Neural cell (in vitro differentiated cells): Measurements from ENCODE around the gene CTSH.

ENCODE experiments used
- EP300 ChIP-seq: fragments of 450-650 bp; conservative IDR thresholded peaks from 2 replicates; pipeline ENCODE4 v1.6.1; 2014; ENCODE audit warnings: antibody characterized with exemption, mild to moderate bottlenecking, moderate library complexity; ENCODE audit not compliant: poor library complexity, severe bottlenecking
- EZH2 ChIP-seq: fragments of 200-600, 300-800 bp; shearing (Covaris generic), sonication (generic); IDR thresholded peaks from 2 replicates; pipeline ENCODE4 v1.6.1; 2014; ENCODE audit warnings: antibody characterized with exemption, low read length, borderline replicate concordance, mild to moderate bottlenecking; ENCODE audit not compliant: insufficient read depth, poor library complexity, severe bottlenecking
- MXI1 ChIP-seq: fragments of 450-650 bp; conservative IDR thresholded peaks from 2 replicates; pipeline ENCODE4 v1.6.1; 2014; ENCODE audit warnings: antibody characterized with exemption, mild to moderate bottlenecking; ENCODE audit not compliant: poor library complexity, severe bottlenecking
- POLR2AphosphoS5 ChIP-seq: IDR thresholded peaks from 2 replicates; pipeline ENCODE4 v1.6.1; 2012
- RAD21 ChIP-seq: fragments of 450-650 bp; conservative IDR thresholded peaks from 2 replicates; pipeline ENCODE4 v1.6.1; 2014; ENCODE audit warnings: antibody characterized with exemption, mild to moderate bottlenecking, moderate library complexity
- SMC3 ChIP-seq: fragments of 450-650 bp; conservative IDR thresholded peaks from 2 replicates; pipeline ENCODE4 v1.6.1; 2014; ENCODE audit warnings: antibody characterized with exemption, mild to moderate bottlenecking, moderate library complexity; ENCODE audit not compliant: poor library complexity
- TAF1 ChIP-seq: IDR thresholded peaks from 2 replicates; pipeline ENCODE4 v1.6.1; 2012; ENCODE audit warnings: low read depth
- TF ChIP-seq, protein P1 (sequence below): fragments of 450-650 bp; IDR thresholded peaks from 2 replicates; pipeline ENCODE4 v1.5.1; 2014; ENCODE audit warnings: antibody characterized with exemption, mild to moderate bottlenecking, moderate library complexity; ENCODE audit not compliant: poor library complexity, severe bottlenecking
- TF ChIP-seq, protein P2 (sequence below): IDR thresholded peaks from 2 replicates; pipeline ENCODE4 v1.6.1; 2012; ENCODE audit warnings: borderline replicate concordance

DNA sequence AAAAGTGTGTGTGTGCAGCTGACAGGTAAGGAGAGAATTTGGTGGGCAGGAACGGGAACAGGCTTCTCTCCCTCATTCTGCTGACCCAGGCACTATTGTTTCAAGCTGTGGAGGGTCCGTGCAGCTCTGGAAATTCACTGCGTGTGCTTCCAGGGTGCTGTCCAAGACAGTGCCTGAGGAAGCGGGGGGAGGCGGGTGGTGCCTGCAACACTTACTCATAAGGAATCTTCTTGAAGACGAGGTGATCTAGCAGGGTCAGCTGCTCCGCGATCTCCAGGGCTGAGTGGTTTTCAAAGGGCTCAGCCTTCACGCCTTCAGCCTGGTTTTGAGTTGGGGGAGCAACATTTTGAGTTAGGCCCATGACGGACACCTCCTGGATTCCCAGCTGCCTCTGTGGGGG, 46.6 kb upstream of the CTSH start:
- TF ChIP-seq, protein P1, sequence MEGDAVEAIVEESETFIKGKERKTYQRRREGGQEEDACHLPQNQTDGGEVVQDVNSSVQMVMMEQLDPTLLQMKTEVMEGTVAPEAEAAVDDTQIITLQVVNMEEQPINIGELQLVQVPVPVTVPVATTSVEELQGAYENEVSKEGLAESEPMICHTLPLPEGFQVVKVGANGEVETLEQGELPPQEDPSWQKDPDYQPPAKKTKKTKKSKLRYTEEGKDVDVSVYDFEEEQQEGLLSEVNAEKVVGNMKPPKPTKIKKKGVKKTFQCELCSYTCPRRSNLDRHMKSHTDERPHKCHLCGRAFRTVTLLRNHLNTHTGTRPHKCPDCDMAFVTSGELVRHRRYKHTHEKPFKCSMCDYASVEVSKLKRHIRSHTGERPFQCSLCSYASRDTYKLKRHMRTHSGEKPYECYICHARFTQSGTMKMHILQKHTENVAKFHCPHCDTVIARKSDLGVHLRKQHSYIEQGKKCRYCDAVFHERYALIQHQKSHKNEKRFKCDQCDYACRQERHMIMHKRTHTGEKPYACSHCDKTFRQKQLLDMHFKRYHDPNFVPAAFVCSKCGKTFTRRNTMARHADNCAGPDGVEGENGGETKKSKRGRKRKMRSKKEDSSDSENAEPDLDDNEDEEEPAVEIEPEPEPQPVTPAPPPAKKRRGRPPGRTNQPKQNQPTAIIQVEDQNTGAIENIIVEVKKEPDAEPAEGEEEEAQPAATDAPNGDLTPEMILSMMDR, result no peak
- no peak for TF ChIP-seq RAD21
- no peak for TF ChIP-seq EZH2
- TF ChIP-seq SMC3, result no peak
- TF ChIP-seq POLR2AphosphoS5, result no peak
- no peak for TF ChIP-seq TAF1
- no peak for TF ChIP-seq EP300
- TF ChIP-seq, protein P2, sequence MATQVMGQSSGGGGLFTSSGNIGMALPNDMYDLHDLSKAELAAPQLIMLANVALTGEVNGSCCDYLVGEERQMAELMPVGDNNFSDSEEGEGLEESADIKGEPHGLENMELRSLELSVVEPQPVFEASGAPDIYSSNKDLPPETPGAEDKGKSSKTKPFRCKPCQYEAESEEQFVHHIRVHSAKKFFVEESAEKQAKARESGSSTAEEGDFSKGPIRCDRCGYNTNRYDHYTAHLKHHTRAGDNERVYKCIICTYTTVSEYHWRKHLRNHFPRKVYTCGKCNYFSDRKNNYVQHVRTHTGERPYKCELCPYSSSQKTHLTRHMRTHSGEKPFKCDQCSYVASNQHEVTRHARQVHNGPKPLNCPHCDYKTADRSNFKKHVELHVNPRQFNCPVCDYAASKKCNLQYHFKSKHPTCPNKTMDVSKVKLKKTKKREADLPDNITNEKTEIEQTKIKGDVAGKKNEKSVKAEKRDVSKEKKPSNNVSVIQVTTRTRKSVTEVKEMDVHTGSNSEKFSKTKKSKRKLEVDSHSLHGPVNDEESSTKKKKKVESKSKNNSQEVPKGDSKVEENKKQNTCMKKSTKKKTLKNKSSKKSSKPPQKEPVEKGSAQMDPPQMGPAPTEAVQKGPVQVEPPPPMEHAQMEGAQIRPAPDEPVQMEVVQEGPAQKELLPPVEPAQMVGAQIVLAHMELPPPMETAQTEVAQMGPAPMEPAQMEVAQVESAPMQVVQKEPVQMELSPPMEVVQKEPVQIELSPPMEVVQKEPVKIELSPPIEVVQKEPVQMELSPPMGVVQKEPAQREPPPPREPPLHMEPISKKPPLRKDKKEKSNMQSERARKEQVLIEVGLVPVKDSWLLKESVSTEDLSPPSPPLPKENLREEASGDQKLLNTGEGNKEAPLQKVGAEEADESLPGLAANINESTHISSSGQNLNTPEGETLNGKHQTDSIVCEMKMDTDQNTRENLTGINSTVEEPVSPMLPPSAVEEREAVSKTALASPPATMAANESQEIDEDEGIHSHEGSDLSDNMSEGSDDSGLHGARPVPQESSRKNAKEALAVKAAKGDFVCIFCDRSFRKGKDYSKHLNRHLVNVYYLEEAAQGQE, result no peak
- no peak for TF ChIP-seq MXI1
